ENCODE results near the gene LIPC. TPM values are rescaled to one million over a fixed set of nuclear protein-coding genes. Genes with fewer than 3 reads are reported as not detected.

Gene LIPC
- total and polyA plus RNA-seq, 2 experiments from 2014 or later: not detected

DNA sequence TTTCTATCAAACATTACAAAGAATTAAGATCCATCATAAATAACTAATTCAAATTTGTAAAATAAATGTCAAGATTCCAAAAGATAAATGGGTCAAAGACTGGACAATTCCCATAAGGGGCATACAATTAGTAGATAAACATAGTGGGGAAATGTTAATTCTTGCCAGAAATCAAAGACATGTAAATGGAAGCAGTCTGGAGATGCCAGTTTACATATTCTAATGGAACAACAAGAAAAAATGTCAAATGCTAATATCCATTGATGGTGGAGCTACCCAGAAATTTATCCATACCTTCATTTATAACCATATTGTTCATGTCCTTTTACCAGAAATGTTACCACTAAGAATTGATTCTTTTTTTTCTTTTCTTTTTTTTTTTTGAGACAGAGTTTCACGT, 13.7 kb upstream of the LIPC start:
- H3K4me2 ChIP-seq: no peak overlapping the region
- H3F3A ChIP-seq (replicated peaks; ENCODE audit: low read depth): no peaks in the 10 kb centered on the region
- no peak overlapping the region for H2AFZ ChIP-seq
- H3K27ac ChIP-seq (ENCODE audit: low read depth): no peak overlapping the region
- no peak overlapping the region for H3K4me3 Mint-ChIP-seq
- no peaks in the 10 kb centered on the region for H3K36me3 ChIP-seq (ENCODE audit: insufficient read depth)
- no peaks in the 10 kb centered on the region for H4K20me1 ChIP-seq (replicated peaks; ENCODE audit: insufficient read depth)
- peaks cover 2% of the 10 kb centered on the region; the same call in 1 of the 3 replicates for H3K36me3 Mint-ChIP-seq (ENCODE audit: low read depth)
- H3K79me2 ChIP-seq (replicated peaks; ENCODE audit: insufficient read depth): no peaks in the 10 kb centered on the region
- H3K9me2 ChIP-seq (ENCODE audit: insufficient read depth): no peaks in the 10 kb centered on the region; the same call in 1 of the 2 replicates
- no peaks in the 10 kb centered on the region for H3K4me1 Mint-ChIP-seq
- TF ChIP-seq, protein P1, sequence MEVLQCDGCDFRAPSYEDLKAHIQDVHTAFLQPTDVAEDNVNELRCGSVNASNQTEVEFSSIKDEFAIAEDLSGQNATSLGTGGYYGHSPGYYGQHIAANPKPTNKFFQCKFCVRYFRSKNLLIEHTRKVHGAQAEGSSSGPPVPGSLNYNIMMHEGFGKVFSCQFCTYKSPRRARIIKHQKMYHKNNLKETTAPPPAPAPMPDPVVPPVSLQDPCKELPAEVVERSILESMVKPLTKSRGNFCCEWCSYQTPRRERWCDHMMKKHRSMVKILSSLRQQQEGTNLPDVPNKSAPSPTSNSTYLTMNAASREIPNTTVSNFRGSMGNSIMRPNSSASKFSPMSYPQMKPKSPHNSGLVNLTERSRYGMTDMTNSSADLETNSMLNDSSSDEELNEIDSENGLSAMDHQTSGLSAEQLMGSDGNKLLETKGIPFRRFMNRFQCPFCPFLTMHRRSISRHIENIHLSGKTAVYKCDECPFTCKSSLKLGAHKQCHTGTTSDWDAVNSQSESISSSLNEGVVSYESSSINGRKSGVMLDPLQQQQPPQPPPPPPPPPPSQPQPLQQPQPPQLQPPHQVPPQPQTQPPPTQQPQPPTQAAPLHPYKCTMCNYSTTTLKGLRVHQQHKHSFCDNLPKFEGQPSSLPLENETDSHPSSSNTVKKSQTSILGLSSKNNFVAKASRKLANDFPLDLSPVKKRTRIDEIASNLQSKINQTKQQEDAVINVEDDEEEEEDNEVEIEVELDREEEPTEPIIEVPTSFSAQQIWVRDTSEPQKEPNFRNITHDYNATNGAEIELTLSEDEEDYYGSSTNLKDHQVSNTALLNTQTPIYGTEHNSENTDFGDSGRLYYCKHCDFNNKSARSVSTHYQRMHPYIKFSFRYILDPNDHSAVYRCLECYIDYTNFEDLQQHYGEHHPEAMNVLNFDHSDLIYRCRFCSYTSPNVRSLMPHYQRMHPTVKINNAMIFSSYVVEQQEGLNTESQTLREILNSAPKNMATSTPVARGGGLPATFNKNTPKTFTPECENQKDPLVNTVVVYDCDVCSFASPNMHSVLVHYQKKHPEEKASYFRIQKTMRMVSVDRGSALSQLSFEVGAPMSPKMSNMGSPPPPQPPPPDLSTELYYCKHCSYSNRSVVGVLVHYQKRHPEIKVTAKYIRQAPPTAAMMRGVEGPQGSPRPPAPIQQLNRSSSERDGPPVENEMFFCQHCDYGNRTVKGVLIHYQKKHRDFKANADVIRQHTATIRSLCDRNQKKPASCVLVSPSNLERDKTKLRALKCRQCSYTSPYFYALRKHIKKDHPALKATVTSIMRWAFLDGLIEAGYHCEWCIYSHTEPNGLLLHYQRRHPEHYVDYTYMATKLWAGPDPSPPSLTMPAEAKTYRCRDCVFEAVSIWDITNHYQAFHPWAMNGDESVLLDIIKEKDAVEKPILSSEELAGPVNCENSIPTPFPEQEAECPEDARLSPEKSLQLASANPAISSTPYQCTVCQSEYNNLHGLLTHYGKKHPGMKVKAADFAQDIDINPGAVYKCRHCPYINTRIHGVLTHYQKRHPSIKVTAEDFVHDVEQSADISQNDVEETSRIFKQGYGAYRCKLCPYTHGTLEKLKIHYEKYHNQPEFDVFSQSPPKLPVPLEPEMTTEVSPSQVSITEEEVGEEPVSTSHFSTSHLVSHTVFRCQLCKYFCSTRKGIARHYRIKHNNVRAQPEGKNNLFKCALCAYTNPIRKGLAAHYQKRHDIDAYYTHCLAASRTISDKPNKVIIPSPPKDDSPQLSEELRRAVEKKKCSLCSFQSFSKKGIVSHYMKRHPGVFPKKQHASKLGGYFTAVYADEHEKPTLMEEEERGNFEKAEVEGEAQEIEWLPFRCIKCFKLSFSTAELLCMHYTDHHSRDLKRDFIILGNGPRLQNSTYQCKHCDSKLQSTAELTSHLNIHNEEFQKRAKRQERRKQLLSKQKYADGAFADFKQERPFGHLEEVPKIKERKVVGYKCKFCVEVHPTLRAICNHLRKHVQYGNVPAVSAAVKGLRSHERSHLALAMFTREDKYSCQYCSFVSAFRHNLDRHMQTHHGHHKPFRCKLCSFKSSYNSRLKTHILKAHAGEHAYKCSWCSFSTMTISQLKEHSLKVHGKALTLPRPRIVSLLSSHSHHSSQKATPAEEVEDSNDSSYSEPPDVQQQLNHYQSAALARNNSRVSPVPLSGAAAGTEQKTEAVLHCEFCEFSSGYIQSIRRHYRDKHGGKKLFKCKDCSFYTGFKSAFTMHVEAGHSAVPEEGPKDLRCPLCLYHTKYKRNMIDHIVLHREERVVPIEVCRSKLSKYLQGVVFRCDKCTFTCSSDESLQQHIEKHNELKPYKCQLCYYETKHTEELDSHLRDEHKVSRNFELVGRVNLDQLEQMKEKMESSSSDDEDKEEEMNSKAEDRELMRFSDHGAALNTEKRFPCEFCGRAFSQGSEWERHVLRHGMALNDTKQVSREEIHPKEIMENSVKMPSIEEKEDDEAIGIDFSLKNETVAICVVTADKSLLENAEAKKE (CRISPR knock-in tag; IDR thresholded peaks at IDR 0.05): no peak
- TF ChIP-seq, protein P2, sequence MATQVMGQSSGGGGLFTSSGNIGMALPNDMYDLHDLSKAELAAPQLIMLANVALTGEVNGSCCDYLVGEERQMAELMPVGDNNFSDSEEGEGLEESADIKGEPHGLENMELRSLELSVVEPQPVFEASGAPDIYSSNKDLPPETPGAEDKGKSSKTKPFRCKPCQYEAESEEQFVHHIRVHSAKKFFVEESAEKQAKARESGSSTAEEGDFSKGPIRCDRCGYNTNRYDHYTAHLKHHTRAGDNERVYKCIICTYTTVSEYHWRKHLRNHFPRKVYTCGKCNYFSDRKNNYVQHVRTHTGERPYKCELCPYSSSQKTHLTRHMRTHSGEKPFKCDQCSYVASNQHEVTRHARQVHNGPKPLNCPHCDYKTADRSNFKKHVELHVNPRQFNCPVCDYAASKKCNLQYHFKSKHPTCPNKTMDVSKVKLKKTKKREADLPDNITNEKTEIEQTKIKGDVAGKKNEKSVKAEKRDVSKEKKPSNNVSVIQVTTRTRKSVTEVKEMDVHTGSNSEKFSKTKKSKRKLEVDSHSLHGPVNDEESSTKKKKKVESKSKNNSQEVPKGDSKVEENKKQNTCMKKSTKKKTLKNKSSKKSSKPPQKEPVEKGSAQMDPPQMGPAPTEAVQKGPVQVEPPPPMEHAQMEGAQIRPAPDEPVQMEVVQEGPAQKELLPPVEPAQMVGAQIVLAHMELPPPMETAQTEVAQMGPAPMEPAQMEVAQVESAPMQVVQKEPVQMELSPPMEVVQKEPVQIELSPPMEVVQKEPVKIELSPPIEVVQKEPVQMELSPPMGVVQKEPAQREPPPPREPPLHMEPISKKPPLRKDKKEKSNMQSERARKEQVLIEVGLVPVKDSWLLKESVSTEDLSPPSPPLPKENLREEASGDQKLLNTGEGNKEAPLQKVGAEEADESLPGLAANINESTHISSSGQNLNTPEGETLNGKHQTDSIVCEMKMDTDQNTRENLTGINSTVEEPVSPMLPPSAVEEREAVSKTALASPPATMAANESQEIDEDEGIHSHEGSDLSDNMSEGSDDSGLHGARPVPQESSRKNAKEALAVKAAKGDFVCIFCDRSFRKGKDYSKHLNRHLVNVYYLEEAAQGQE (IDR thresholded peaks at IDR 0.05; ENCODE audit: unreplicated experiment): no peak
- TF ChIP-seq NANOG (IDR thresholded peaks at IDR 0.05; ENCODE audit: borderline replicate concordance) (no peak), JUNB (IDR thresholded peaks at IDR 0.05; ENCODE audit: unreplicated experiment) (no peak), EZH2phosphoT487 (IDR thresholded peaks at IDR 0.05; ENCODE audit: unreplicated experiment) (no peak), CREB1 (CRISPR knock-in tag; IDR thresholded peaks at IDR 0.05; ENCODE audit: low read depth) (no peak), ZNF331 (CRISPR knock-in tag; IDR thresholded peaks at IDR 0.05; ENCODE audit: low read depth) (no peak), ZNF114 (CRISPR knock-in tag; IDR thresholded peaks at IDR 0.05) (no peak), STAT1 (IDR thresholded peaks at IDR 0.05; ENCODE audit: unreplicated experiment) (no peak), EZH2 (IDR thresholded peaks at IDR 0.05; ENCODE audit: low read depth, unreplicated experiment) (no peak), POLR2AphosphoS5 (IDR thresholded peaks at IDR 0.05; ENCODE audit: low read depth) (no peak)
- TF ChIP-seq, protein P3, sequence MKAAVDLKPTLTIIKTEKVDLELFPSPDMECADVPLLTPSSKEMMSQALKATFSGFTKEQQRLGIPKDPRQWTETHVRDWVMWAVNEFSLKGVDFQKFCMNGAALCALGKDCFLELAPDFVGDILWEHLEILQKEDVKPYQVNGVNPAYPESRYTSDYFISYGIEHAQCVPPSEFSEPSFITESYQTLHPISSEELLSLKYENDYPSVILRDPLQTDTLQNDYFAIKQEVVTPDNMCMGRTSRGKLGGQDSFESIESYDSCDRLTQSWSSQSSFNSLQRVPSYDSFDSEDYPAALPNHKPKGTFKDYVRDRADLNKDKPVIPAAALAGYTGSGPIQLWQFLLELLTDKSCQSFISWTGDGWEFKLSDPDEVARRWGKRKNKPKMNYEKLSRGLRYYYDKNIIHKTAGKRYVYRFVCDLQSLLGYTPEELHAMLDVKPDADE (IDR thresholded peaks at IDR 0.05): no peak
- TF ChIP-seq, protein P4, sequence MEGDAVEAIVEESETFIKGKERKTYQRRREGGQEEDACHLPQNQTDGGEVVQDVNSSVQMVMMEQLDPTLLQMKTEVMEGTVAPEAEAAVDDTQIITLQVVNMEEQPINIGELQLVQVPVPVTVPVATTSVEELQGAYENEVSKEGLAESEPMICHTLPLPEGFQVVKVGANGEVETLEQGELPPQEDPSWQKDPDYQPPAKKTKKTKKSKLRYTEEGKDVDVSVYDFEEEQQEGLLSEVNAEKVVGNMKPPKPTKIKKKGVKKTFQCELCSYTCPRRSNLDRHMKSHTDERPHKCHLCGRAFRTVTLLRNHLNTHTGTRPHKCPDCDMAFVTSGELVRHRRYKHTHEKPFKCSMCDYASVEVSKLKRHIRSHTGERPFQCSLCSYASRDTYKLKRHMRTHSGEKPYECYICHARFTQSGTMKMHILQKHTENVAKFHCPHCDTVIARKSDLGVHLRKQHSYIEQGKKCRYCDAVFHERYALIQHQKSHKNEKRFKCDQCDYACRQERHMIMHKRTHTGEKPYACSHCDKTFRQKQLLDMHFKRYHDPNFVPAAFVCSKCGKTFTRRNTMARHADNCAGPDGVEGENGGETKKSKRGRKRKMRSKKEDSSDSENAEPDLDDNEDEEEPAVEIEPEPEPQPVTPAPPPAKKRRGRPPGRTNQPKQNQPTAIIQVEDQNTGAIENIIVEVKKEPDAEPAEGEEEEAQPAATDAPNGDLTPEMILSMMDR (conservative IDR thresholded peaks at IDR 0.05; ENCODE audit: low read depth in 2 of 2): no peak
- ATAC-seq (no peak), DNase-seq (ENCODE audit: low spot score) (no peak)
- H3K4me3 ChIP-seq: no peak overlapping the region
- no peaks in the 10 kb centered on the region for H3K27me3 Mint-ChIP-seq (ENCODE audit: insufficient read depth, low read depth, poor library complexity)
- H3K27ac Mint-ChIP-seq: no peak overlapping the region
- H3K27me3 ChIP-seq (ENCODE audit: insufficient read depth): no peaks in the 10 kb centered on the region
- peaks cover 8% of the 10 kb centered on the region; the same call in 2 of the 3 replicates for H3K9me3 Mint-ChIP-seq
- no peaks in the 10 kb centered on the region for H3K4me1 ChIP-seq (ENCODE audit: insufficient read depth)
